K562 (cell line): ENCODE data around the gene SLK. TPM values are rescaled to one million over a fixed set of nuclear protein-coding genes. Genes with fewer than 3 reads are reported as not detected.

ENCODE experiments used
- ATAC-seq: fragments of 200-7000 bp; cut with Tn5 transposase; 3 replicates; pipeline ENCODE4 v1.9.1; 2020; ENCODE audit warnings: moderate library complexity
- BruUV-seq: library from RNA; stranded (reverse); fragments of 400-500 nt; replicated peaks from 2 replicates; lab custom pipeline; 2021; lab: Mats Ljungman, UMichigan
- CTCF ChIA-PET: fragments of 300-600 bp; formaldehyde crosslinking; extraction: SDS; loops from one replicate; lab custom pipeline; 2021; ENCODE audit warnings: low intra/inter-chr PET ratio; lab: Yijun Ruan, JAX
- POLR2A ChIA-PET: fragments of 300-600, 350-650 bp; sonication (Branson Sonifier 250); formaldehyde crosslinking; extraction: SDS; loops from one replicate; lab custom pipeline; 2021; ENCODE audit warnings: antibody characterized with exemption, inconsistent platforms; lab: Yijun Ruan, JAX
- DNase-seq, 4 experiments: peaks; one replicate each; pipeline versions ENCODE4 v3.0.0 to v3.0.0-alpha.2; 2011 to 2018; ENCODE audit warnings: low spot score in 3 of 4, mixed read lengths in 3 of 4; ENCODE audit errors: extremely low read depth in 1 of 4
- FAIRE-seq: peaks from 2 replicates; lab custom pipeline; 2011; peaks lifted over from hg19 to GRCh38; lab: Jason Lieb, UNC
- H2AFZ ChIP-seq: 2 replicates; pipeline ENCODE4 v1.6.0; 2011; ENCODE audit warnings: low read depth, low read length, control low read depth, inconsistent platforms
- H3K27ac ChIP-seq: fragments of 200-600 bp; 3 replicates; pipeline ENCODE4 v1.8.0; 2011; ENCODE audit warnings: low read depth, mild to moderate bottlenecking, control low read depth, inconsistent platforms, low read length, moderate library complexity, mixed read lengths; ENCODE audit errors: extremely low read depth
- H3K27me3 ChIP-seq, 2 experiments: fragments of 300-600 bp in 1 of 2; 2 replicates in 1 of 2; 3 replicates in 1 of 2; pipeline versions ENCODE4 v1.6.0 to v1.8.0; 2011; ENCODE audit warnings: inconsistent platforms in 2 of 2, low read length in 2 of 2, mild to moderate bottlenecking in 1 of 2, mixed read lengths in 1 of 2, moderate library complexity in 1 of 2; ENCODE audit not compliant: control insufficient read depth in 2 of 2, insufficient read depth in 2 of 2
- H3K36me3 ChIP-seq: fragments of 300-600 bp; 3 replicates; pipeline ENCODE4 v1.8.0; 2011; ENCODE audit warnings: mild to moderate bottlenecking, low read length, inconsistent platforms; ENCODE audit not compliant: control insufficient read depth, insufficient read depth
- H3K4me1 ChIP-seq, 2 experiments: fragments of 200-600 bp in 1 of 2; replicated peaks in 1 of 2; 2 replicates in 1 of 2; 3 replicates in 1 of 2; pipeline versions ENCODE4 v1.5.1 to v1.8.0; 2011; ENCODE audit warnings: inconsistent platforms in 2 of 2, low read length in 2 of 2, mild to moderate bottlenecking in 1 of 2, mixed read lengths in 1 of 2, moderate library complexity in 1 of 2; ENCODE audit not compliant: control insufficient read depth in 2 of 2, insufficient read depth in 2 of 2
- H3K4me2 ChIP-seq: 2 replicates; pipeline ENCODE4 v1.6.1; 2011; ENCODE audit warnings: low read length, control low read depth, inconsistent platforms, mixed read lengths; ENCODE audit not compliant: insufficient read depth
- H3K4me3 ChIP-seq: fragments of 200-600 bp; sonication (generic), shearing (Covaris generic); 2 replicates; pipeline ENCODE4 v1.5.1; 2016; ENCODE audit warnings: control low read depth, inconsistent platforms
- H3K79me2 ChIP-seq: fragments of 200-600 bp; 3 replicates; pipeline ENCODE4 v1.8.0; 2011; ENCODE audit warnings: low read length, inconsistent platforms; ENCODE audit not compliant: control insufficient read depth, insufficient read depth
- H3K9ac ChIP-seq, 2 experiments: 2 replicates each; pipeline versions ENCODE4 v1.6.0 to v1.6.1; 2011; ENCODE audit warnings: low read depth in 2 of 2, low read length in 2 of 2, control low read depth in 1 of 2, inconsistent platforms in 1 of 2, mild to moderate bottlenecking in 1 of 2, mixed read lengths in 1 of 2; ENCODE audit not compliant: insufficient read depth in 1 of 2
- H3K9me1 ChIP-seq: one replicate; pipeline ENCODE4 v1.6.0; 2011; ENCODE audit warnings: inconsistent platforms, mild to moderate bottlenecking, low read length, moderate library complexity; ENCODE audit not compliant: control insufficient read depth, insufficient read depth
- H3K9me3 ChIP-seq: replicated peaks from 2 replicates; pipeline ENCODE4 v1.5.1; 2011; ENCODE audit warnings: low read depth, low read length, inconsistent platforms; ENCODE audit not compliant: control insufficient read depth, insufficient read depth
- H4K20me1 ChIP-seq: replicated peaks from 2 replicates; pipeline ENCODE4 v1.6.1; 2011; ENCODE audit warnings: low read length, inconsistent platforms, mixed read lengths; ENCODE audit not compliant: control insufficient read depth, insufficient read depth
- ATF3 ChIP-seq, 2 experiments: fragments of 450-650 bp in 1 of 2; sonication (generic) in 1 of 2; formaldehyde crosslinking in 1 of 2; IDR thresholded peaks in 1 of 2; conservative IDR thresholded peaks in 1 of 2; 2 replicates each; pipeline versions ENCODE4 v1.6.1 to v1.8.1; 2016 to 2023; ENCODE audit warnings: mild to moderate bottlenecking in 2 of 2, moderate library complexity in 2 of 2, inconsistent platforms in 1 of 2, missing genetic modification reagents in 1 of 2
- ID3 ChIP-seq, 2 experiments: fragments of 250-450 bp in 1 of 2; fragments of 450-650 bp in 1 of 2; sonication (Bioruptor Pico) in 1 of 2; IDR thresholded peaks; 2 replicates each; pipeline versions ENCODE4 v1.6.1 to v1.8.0; 2016 to 2021; ENCODE audit warnings: mild to moderate bottlenecking in 2 of 2, moderate library complexity in 2 of 2, missing compliant biosample characterization in 1 of 2, missing genetic modification characterization in 1 of 2
- MEIS2 ChIP-seq: fragments of 450-650 bp; IDR thresholded peaks from 2 replicates; pipeline ENCODE4 v1.6.1; 2014; ENCODE audit warnings: mild to moderate bottlenecking; ENCODE audit not compliant: partially characterized antibody
- PBX2 ChIP-seq, 2 experiments: IDR thresholded peaks in 1 of 2; conservative IDR thresholded peaks in 1 of 2; 2 replicates each; pipeline ENCODE4 v1.6.1; 2016; ENCODE audit warnings: low read depth in 2 of 2, mild to moderate bottlenecking in 1 of 2, missing compliant biosample characterization in 1 of 2, missing genetic modification characterization in 1 of 2, moderate library complexity in 1 of 2
- WGBS: fragments of 100-300 bp; shearing (Covaris generic); methylation state at CpG from one replicate; pipeline ENCODE4 v1.1.6; 2016; ENCODE audit warnings: low coverage, mixed read lengths; ENCODE audit not compliant: insufficient coverage; ENCODE audit errors: missing lambda C conversion rate; 5-methylcytosine and 5-hydroxymethylcytosine counted together
- in situ Hi-C: fragments of 300-500 bp; cut with MboI; formaldehyde crosslinking; loops from 4 replicates; pipeline ENCODE4 v1.15.0; 2018; ENCODE audit warnings: inconsistent platforms, mixed read lengths
- intact Hi-C: fragments of 100-400 bp; cut with micrococcal nuclease; formaldehyde crosslinking; loops from 2 replicates; pipeline ENCODE4 v1.14.2; 2022
- polyA plus RNA-seq, 8 experiments: library from polyadenylated mRNA; depleted of rRNA in 4 of 8; stranded (reverse) in 5 of 8; unstranded in 3 of 8; fragments of >200 nt; fragmentation: Nextera tagmentation in 2 of 8; fragmentation: Illumina TruSeq in 1 of 8; extraction: Ambion mirVana in 2 of 8; extraction: Trizol in 1 of 8; gene quantifications; 2 replicates each; pipeline versions ENCODE4 v1.2.1 to v1.2.3, GENCODE V29; 2011 to 2014; ENCODE audit warnings: inconsistent platforms in 1 of 8, missing spikeins in 1 of 8
- total RNA-seq, 7 experiments: library from RNA; depleted of rRNA in 6 of 7; stranded (reverse); fragments of >200 nt in 6 of 7; fragmentation: Illumina TruSeq in 2 of 7; extraction: Trizol in 2 of 7; gene quantifications; 2 replicates each; pipeline versions ENCODE4 v1.2.1 to v1.2.3, GENCODE V29; 2011 to 2021; ENCODE audit warnings: low replicate concordance in 1 of 7
- TF ChIP-seq, protein P1 (sequence below): fragments of 450-650 bp; IDR thresholded peaks from 2 replicates; pipeline ENCODE4 v1.6.1; 2016; ENCODE audit warnings: low read depth, mild to moderate bottlenecking, moderate library complexity

SLK gene
- total and polyA plus RNA-seq, 9 of the 15 experiments (the other 6 are each of a cell fraction or from before 2014, with no cell fraction given) = 8.2 to 40.0 (median 23.4) TPM

- ChIA-PET CTCF (no interaction called here), POLR2A (no interaction called here)
- Histone ChIP-seq H2AFZ (no peak overlapping the region), H3K4me3 (no peak overlapping the region), H3K27me3 (no peaks in the 10 kb centered on the region), H3K36me3 (no peaks in the 10 kb centered on the region), H4K20me1 (no peaks in the 10 kb centered on the region), H3K79me2 (no peaks in the 10 kb centered on the region), H3K4me2 (no peak overlapping the region), H3K9me1 (no peaks in the 10 kb centered on the region), H3K4me1 (no peaks in the 10 kb centered on the region; a peak in 1 of 5 replicates), H3K9ac (no peak overlapping the region), H3K9me3 (no peaks in the 10 kb centered on the region), H3K27ac (no peak overlapping the region)
- no peak for FAIRE-seq
- 12% methylated on average over 5 of the region's 7 CpGs for WGBS
- DNase-seq = no peak
- no peak for ATAC-seq
- intact Hi-C loops = no loop called here
- in situ Hi-C loops = no loop called here
- no TSS peak for BruUV-seq
- TF ChIP-seq MEIS2 (peak; percentile 17), ATF3 (IDR thresholded peaks at IDR 0.05) (0 out of 2 replicates have a peak, but pooled peaks have one; percentile 27), ATF3 (CRISPR knock-in tag; conservative IDR thresholded peaks at IDR 0.05) (no peak), PBX2 (CRISPR knock-in tag; IDR thresholded peaks at IDR 0.05; ENCODE audit: low read depth) (no peak), PBX2 (tag; conservative IDR thresholded peaks at IDR 0.05; ENCODE audit: low read depth) (peak; percentile 45), ID3 (CRISPR knock-in tag; IDR thresholded peaks at IDR 0.05) (no peak), ID3 (tag; IDR thresholded peaks at IDR 0.05) (no peak)
- TF ChIP-seq, protein P1, sequence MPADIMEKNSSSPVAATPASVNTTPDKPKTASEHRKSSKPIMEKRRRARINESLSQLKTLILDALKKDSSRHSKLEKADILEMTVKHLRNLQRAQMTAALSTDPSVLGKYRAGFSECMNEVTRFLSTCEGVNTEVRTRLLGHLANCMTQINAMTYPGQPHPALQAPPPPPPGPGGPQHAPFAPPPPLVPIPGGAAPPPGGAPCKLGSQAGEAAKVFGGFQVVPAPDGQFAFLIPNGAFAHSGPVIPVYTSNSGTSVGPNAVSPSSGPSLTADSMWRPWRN = no peak
Observed at GRCh38 chr10:103929381-103929921, 37.5 kb upstream of the SLK start.
